Breast epithelium (tissue), 4 donors: ENCODE measurements around the gene DPP4. TPM values are rescaled to one million over a fixed set of nuclear protein-coding genes. Genes with fewer than 3 reads are reported as not detected.

Experiments used
- DNase-seq, 2 donors: peaks; one replicate each; pipeline ENCODE4 v3.0.0-alpha.2; 2019; ENCODE audit warnings: low spot score in 2 of 2
- H3K27ac ChIP-seq, 2 donors: fragments of 200-600 bp; sonication (generic) in 1 of 2; one replicate each; pipeline ENCODE4 v1.5.1; 2016 to 2019; ENCODE audit warnings: mild to moderate bottlenecking in 1 of 2
- H3K27me3 ChIP-seq, 2 donors: fragments of 200-600 bp; sonication (generic) in 1 of 2; one replicate each; pipeline versions ENCODE4 v1.5.1 to v1.6.0; 2017 to 2019; ENCODE audit warnings: control low read depth in 1 of 2, mild to moderate bottlenecking in 1 of 2
- H3K36me3 ChIP-seq: fragments of 200-600 bp; one replicate; pipeline ENCODE4 v1.5.1; 2019
- H3K4me1 ChIP-seq, 2 donors: fragments of 200-600 bp; sonication (generic); one replicate each; pipeline ENCODE4 v1.5.1; 2016 to 2019; ENCODE audit warnings: control low read depth in 1 of 2
- H3K4me3 ChIP-seq, 3 donors: fragments of 200-600 bp; sonication (generic); 1 replicate in 2 of 3; 2 replicates in 1 of 3; pipeline ENCODE4 v1.5.1; 2016 to 2019; ENCODE audit warnings: mild to moderate bottlenecking in 3 of 3, moderate library complexity in 2 of 3
- H3K9me3 ChIP-seq, 2 donors: fragments of 200-600 bp; sonication (generic) in 1 of 2; one replicate each; pipeline ENCODE4 v1.5.1; 2016 to 2019; ENCODE audit warnings: control low read depth in 1 of 2
- POLR2A ChIP-seq: fragments of 450-650 bp; IDR thresholded peaks from one replicate; pipeline ENCODE4 v1.6.1; 2016; ENCODE audit warnings: antibody characterized with exemption, mild to moderate bottlenecking, moderate library complexity
- POLR2AphosphoS5 ChIP-seq, 3 donors: sonication (generic); formaldehyde crosslinking; IDR thresholded peaks; one replicate each; pipeline ENCODE4 v1.6.1; 2017; ENCODE audit warnings: antibody characterized with exemption in 3 of 3
- intact Hi-C: fragments of 100-400 bp; cut with DNase I; formaldehyde crosslinking; loops from one replicate; pipeline ENCODE4 v1.15.1; 2023; ENCODE audit warnings: low total_unique reads
- total RNA-seq, 3 donors: library from RNA; depleted of rRNA; stranded (reverse); fragments of >200 nt; gene quantifications; one replicate each; pipeline ENCODE4 v1.1.0, GENCODE V29; 2016
- TF ChIP-seq, protein P1 (sequence below), 3 donors: fragments of 450-650 bp; IDR thresholded peaks; one replicate each; pipeline ENCODE4 v1.5.1; 2016 to 2017; ENCODE audit warnings: antibody characterized with exemption in 3 of 3, mild to moderate bottlenecking in 3 of 3, moderate library complexity in 3 of 3

Gene DPP4
- total RNA-seq, 3 donors from 2014 or later: 7.5 to 17.3 (median 11.8) TPM

DNA sequence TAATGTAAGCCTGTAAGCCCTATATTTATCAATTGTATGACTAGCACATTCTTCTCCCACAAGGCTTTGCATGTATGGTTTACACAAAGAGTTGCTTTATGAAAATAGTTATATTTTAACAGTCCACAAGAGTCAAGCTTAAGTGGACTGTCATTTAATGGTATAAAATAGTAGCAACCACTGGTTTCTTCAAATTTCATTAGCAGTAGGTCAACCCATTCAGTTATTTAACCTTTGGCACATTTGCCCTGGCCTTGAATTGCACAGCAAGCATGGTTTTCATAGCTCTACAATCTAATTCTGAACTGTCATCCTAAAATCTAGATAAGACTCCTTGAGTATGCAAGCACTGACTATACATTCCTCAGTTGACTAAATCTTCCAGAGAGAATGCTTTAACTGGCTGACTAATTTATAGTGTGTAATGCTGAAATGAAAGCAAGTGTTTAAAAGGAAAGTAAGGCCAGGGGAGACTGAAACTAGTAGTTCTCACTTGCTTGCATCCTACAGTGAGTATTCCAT, 1.8 kb downstream of the DPP4 start:
- peak overlapping the region in 1 of 3 donors; percentile 89 for H3K4me3 ChIP-seq
- no peaks in the 10 kb centered on the region for H3K27me3 ChIP-seq
- H3K36me3 ChIP-seq: no peaks in the 10 kb centered on the region
- TF ChIP-seq POLR2AphosphoS5 (IDR thresholded peaks at IDR 0.05): no peak
- TF ChIP-seq, protein P1, sequence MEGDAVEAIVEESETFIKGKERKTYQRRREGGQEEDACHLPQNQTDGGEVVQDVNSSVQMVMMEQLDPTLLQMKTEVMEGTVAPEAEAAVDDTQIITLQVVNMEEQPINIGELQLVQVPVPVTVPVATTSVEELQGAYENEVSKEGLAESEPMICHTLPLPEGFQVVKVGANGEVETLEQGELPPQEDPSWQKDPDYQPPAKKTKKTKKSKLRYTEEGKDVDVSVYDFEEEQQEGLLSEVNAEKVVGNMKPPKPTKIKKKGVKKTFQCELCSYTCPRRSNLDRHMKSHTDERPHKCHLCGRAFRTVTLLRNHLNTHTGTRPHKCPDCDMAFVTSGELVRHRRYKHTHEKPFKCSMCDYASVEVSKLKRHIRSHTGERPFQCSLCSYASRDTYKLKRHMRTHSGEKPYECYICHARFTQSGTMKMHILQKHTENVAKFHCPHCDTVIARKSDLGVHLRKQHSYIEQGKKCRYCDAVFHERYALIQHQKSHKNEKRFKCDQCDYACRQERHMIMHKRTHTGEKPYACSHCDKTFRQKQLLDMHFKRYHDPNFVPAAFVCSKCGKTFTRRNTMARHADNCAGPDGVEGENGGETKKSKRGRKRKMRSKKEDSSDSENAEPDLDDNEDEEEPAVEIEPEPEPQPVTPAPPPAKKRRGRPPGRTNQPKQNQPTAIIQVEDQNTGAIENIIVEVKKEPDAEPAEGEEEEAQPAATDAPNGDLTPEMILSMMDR (IDR thresholded peaks at IDR 0.05): no peak
- no peak for TF ChIP-seq POLR2A
- H3K4me1 ChIP-seq: no peaks in the 10 kb centered on the region
- DNase-seq: no peak
- intact Hi-C loops: no loop called here
- H3K9me3 ChIP-seq: no peaks in the 10 kb centered on the region
- no peak overlapping the region for H3K27ac ChIP-seq

DNA sequence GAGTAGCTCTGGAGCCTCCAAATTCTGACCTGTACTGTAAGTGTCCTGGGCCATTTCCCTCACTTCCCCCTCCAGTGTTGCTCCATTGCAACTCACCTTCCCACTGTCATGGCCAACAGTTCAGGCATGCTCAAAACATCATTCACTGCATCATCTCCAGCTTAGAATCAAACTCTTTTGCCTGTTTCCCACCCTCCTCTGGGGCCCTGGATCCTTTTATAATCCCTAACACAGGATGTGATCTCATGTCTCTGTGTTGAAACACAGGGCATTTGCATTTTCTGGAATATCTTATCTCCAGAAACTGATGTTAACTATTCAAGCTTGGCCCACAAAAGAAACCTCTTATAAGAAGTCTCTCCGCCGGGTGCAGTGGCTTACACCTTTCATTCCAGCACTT, 3.0 kb downstream of the DPP4 start:
- TF ChIP-seq, protein P1 (IDR thresholded peaks at IDR 0.05): no peak
- TF ChIP-seq POLR2A (no peak), POLR2AphosphoS5 (IDR thresholded peaks at IDR 0.05) (no peak)
- no peaks in the 10 kb centered on the region for H3K36me3 ChIP-seq
- no peak overlapping the region for H3K4me3 ChIP-seq
- DNase-seq: no peak
- H3K27me3 ChIP-seq: no peaks in the 10 kb centered on the region
- H3K27ac ChIP-seq: peak overlapping the region in 1 of 2 donors; percentile 20
- H3K9me3 ChIP-seq: no peaks in the 10 kb centered on the region
- no peaks in the 10 kb centered on the region for H3K4me1 ChIP-seq
- intact Hi-C loops: no loop called here

DNA sequence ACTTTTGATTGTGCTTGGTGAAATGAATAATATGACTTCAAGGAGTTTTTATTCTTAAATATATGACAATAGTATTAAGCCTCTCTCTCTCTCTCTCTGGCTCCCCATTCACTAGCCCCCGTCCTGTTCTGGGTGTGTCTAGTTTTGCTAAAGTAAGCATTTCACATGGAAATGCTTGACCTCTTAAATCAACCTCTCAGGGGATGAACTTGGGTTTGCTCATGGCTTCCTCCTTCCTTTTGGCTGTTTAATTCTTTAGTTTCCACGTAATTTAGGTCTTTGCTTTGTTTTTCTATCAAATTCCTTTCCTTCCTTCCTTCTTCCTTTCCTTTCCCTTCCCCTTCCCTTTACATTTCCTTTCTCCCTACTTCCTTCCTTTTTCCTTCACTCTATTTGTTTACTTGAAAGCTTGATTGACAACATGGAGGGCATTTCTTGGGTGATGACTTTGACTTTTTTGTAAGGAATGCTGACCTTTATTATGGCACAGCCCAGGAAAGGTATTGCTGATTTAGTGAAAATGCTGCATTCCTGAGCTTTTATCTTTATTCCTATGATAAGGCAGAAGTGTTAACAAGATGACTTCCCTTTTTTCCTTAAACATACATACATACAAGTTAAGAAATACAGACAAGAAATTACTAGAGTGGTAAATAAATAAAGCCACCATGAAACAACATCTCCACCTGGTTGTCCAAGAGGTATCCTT, 3.6 kb downstream of the DPP4 start:
- Histone ChIP-seq H3K27me3 (no peaks in the 10 kb centered on the region), H3K9me3 (no peaks in the 10 kb centered on the region), H3K36me3 (no peaks in the 10 kb centered on the region), H3K4me3 (no peak overlapping the region), H3K4me1 (no peaks in the 10 kb centered on the region), H3K27ac (no peak overlapping the region)
- no peak for DNase-seq
- TF ChIP-seq POLR2A (no peak), POLR2AphosphoS5 (IDR thresholded peaks at IDR 0.05) (no peak)
- intact Hi-C loops: no loop called here

DNA sequence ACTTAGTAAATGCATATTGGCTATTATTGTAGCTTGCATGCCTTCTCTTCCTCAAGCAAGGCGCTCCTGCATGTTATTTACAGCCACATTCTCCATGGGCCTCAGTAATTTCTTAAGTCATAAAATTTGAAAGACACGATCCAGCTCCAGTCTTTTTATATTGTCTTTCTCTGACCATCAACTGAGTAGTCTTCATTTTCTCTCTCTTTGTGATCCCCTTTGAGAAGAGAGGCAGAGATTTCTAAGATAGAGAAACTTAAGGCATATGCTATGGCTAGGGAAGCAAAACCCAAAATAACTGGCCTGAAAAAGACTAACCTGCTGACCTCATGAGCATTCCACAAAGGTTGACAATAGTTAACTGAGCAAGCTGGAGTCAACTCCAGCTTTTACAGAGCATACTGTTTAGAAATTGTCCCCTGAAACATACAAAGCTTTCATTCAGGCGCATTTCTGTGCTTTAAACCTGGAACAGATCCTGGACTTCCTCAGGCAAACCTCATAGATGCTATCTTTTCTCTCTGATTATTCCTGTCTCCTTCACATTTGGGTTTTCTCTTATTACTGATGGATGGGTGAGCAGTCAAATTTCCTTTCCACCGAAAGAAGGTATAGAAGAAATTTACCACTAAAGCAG, 4.6 kb downstream of the DPP4 start:
- Histone ChIP-seq H3K27me3 (no peaks in the 10 kb centered on the region), H3K9me3 (no peaks in the 10 kb centered on the region), H3K4me3 (no peak overlapping the region), H3K27ac (no peak overlapping the region), H3K36me3 (no peaks in the 10 kb centered on the region), H3K4me1 (no peaks in the 10 kb centered on the region)
- TF ChIP-seq POLR2A (no peak), POLR2AphosphoS5 (IDR thresholded peaks at IDR 0.05) (no peak)
- TF ChIP-seq, protein P1 (IDR thresholded peaks at IDR 0.05): no peak
- DNase-seq: no peak
- intact Hi-C loops: no loop called here

DNA sequence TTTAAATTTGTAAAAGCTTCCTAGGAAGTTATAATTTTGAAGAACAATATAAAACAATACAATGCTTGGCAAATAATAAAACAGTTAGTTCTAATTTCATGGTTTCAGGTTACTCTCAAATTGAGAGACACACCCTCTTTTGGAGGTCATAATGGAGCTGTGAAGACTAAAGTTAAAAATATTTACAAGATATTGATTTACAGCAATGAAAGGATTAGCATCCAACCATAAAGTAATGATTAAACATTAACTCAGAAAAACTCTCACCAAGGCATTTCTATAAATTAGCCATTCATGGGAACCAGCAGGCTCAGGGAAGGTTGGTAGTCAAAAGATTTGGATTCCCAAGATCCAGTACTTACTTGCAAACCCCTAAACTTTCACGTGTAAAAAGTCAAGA, 6.4 kb downstream of the DPP4 start:
- no peak for DNase-seq
- Histone ChIP-seq H3K36me3 (no peaks in the 10 kb centered on the region), H3K27ac (no peak overlapping the region), H3K4me3 (no peak overlapping the region), H3K9me3 (no peaks in the 10 kb centered on the region), H3K4me1 (no peaks in the 10 kb centered on the region), H3K27me3 (no peaks in the 10 kb centered on the region)
- TF ChIP-seq POLR2A (no peak), POLR2AphosphoS5 (IDR thresholded peaks at IDR 0.05) (no peak)
- TF ChIP-seq, protein P1 (IDR thresholded peaks at IDR 0.05): no peak
- intact Hi-C loops: no loop called here
